PFSK-1 (cell line): ENCODE measurements around the gene XYLT1.

Experiments used
- FOXP2 ChIP-seq: optimal IDR thresholded peaks from 2 replicates; pipeline ENCODE3; 2011; ENCODE audit warnings: borderline replicate concordance, control low read depth, inconsistent platforms; ENCODE audit not compliant: insufficient read depth; ENCODE audit errors: extremely low read length, extremely low read depth
- POLR2AphosphoS5 ChIP-seq: IDR thresholded peaks from 2 replicates; pipeline ENCODE4 v1.6.1; 2012; ENCODE audit warnings: low read depth, mild to moderate bottlenecking, control low read depth, low read length, moderate library complexity
- SIN3A ChIP-seq: IDR thresholded peaks from 2 replicates; pipeline ENCODE4 v1.6.1; 2012; ENCODE audit warnings: mild to moderate bottlenecking, low read length, moderate library complexity, borderline replicate concordance; ENCODE audit not compliant: insufficient read depth
- TAF1 ChIP-seq: IDR thresholded peaks from 2 replicates; pipeline ENCODE4 v1.6.1; 2012; ENCODE audit warnings: low read length, control low read depth, borderline replicate concordance; ENCODE audit not compliant: insufficient read depth
- TF ChIP-seq, protein P1 (sequence below), 2 experiments: IDR thresholded peaks; 2 replicates each; pipeline versions ENCODE4 v1.6.1 to v1.8.0; 2011 to 2012; ENCODE audit warnings: low read depth in 2 of 2, low read length in 2 of 2, control low read depth in 1 of 2, inconsistent platforms in 1 of 2, mild to moderate bottlenecking in 1 of 2, moderate library complexity in 1 of 2; ENCODE audit not compliant: insufficient read depth in 1 of 2

DNA sequence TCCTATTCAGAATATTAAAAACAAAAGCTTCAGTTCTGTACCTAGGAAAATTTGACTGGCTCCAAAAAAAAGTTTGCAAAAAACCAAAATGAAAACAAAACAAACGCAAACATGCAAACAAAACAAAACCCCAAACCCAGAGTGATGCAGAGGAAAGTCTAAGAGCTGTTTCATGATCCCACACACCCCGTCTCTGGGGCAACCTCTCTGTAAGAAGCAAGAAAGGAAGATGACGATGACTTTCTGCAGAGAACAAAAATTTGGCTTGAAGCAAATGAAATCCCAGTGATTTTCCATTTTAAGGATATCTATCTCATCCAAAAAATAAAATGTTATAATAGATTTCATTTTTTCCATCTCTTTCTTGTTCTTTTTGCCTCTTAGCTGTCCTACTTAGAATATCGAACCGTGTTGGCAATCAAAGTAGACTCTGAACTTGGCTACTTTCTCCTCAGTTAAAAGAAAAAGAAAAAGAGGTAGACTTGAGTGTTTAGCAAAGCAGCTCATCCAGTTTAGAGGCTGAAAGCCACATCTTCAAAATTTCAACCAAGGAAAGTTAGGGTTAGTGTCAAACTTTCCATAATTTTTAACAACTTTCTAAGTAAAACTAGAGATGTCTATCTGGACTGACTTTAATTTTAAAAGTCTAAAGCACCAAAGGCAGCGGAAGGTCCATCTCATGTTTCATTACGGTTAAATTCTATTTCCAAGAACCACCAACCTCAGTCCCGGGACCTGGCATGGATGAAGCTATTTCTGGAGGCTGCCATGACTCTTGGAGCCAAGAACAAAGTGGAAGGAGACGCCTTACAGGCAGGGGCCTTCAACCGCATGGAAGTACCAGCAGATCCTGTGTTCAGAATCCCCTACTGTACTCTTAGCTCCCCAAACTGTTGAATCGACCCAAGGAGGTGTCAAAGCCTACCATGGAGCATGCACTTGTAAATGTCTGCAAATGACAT lies 180.8 kb downstream of the XYLT1 start:
- TF ChIP-seq SIN3A (no peak), POLR2AphosphoS5 (no peak), TAF1 (no peak), FOXP2 (no peak)
- TF ChIP-seq, protein P1, sequence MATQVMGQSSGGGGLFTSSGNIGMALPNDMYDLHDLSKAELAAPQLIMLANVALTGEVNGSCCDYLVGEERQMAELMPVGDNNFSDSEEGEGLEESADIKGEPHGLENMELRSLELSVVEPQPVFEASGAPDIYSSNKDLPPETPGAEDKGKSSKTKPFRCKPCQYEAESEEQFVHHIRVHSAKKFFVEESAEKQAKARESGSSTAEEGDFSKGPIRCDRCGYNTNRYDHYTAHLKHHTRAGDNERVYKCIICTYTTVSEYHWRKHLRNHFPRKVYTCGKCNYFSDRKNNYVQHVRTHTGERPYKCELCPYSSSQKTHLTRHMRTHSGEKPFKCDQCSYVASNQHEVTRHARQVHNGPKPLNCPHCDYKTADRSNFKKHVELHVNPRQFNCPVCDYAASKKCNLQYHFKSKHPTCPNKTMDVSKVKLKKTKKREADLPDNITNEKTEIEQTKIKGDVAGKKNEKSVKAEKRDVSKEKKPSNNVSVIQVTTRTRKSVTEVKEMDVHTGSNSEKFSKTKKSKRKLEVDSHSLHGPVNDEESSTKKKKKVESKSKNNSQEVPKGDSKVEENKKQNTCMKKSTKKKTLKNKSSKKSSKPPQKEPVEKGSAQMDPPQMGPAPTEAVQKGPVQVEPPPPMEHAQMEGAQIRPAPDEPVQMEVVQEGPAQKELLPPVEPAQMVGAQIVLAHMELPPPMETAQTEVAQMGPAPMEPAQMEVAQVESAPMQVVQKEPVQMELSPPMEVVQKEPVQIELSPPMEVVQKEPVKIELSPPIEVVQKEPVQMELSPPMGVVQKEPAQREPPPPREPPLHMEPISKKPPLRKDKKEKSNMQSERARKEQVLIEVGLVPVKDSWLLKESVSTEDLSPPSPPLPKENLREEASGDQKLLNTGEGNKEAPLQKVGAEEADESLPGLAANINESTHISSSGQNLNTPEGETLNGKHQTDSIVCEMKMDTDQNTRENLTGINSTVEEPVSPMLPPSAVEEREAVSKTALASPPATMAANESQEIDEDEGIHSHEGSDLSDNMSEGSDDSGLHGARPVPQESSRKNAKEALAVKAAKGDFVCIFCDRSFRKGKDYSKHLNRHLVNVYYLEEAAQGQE (IDR thresholded peaks at IDR 0.05; ENCODE audit: insufficient read depth in 1 of 2, low read depth in 2 of 2, low read length in 2 of 2): no peak
